ENCODE results near the gene CDH22.

DNA sequence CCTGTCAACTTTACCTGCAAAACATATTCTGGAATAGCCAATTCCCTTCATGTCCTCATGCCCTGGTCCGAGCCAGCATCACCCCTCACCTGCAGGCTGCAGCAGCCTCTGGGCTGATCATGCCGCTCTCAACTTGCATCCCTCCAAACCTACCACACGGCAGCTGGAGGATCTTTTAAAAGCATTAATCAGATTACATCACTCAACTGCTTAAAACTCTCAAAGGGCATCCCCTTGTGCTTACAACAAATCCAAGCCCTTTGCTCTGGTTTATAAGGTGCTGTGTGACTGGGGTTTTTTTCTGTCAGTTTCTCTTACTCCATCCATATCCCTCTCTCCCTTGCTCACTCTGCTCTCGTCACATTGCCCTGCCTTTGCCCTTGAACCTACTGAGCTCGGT lies 166.2 kb downstream of the CDH22 start:
- TF ChIP-seq, protein P1, sequence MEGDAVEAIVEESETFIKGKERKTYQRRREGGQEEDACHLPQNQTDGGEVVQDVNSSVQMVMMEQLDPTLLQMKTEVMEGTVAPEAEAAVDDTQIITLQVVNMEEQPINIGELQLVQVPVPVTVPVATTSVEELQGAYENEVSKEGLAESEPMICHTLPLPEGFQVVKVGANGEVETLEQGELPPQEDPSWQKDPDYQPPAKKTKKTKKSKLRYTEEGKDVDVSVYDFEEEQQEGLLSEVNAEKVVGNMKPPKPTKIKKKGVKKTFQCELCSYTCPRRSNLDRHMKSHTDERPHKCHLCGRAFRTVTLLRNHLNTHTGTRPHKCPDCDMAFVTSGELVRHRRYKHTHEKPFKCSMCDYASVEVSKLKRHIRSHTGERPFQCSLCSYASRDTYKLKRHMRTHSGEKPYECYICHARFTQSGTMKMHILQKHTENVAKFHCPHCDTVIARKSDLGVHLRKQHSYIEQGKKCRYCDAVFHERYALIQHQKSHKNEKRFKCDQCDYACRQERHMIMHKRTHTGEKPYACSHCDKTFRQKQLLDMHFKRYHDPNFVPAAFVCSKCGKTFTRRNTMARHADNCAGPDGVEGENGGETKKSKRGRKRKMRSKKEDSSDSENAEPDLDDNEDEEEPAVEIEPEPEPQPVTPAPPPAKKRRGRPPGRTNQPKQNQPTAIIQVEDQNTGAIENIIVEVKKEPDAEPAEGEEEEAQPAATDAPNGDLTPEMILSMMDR (conservative IDR thresholded peaks at IDR 0.05 in 1 of 2, IDR thresholded peaks at IDR 0.05 in 1 of 2; ENCODE audit: extremely low read depth in 1 of 2, insufficient read depth in 1 of 2, low read depth in 1 of 2, low read length in 2 of 2): no peak
- no peak for TF ChIP-seq EZH2 (IDR thresholded peaks at IDR 0.05; ENCODE audit: borderline replicate concordance, low read length)

Data from mammary epithelial cell (primary cell).